C4-2B (cell line): ENCODE measurements around the gene ZNF488.

Experiments used
- CTCF ChIP-seq: fragments of 450-650 bp; conservative IDR thresholded peaks from 2 replicates; pipeline ENCODE4 v1.5.1; 2017; ENCODE audit warnings: mild to moderate bottlenecking
- ZFX ChIP-seq: fragments of 450-650 bp; IDR thresholded peaks from 2 replicates; pipeline ENCODE4 v1.6.1; 2017

- TF ChIP-seq CTCF (no peak), ZFX (no peak)
These were observed 11.4 kb downstream of the ZNF488 start for GRCh38 chr10:47372726-47373125.
